ENCODE data around the gene FPR1.
"Not testable (repeated sequence)": the region's sequence is repeated elsewhere in the genome, so short reads cannot be mapped to it uniquely, and the experiment has no call there.

Gene FPR1

GRCh38 chr19:51779181-51779580 is 27.5 kb upstream of the FPR1 start:
- no peak for DNase-seq (ENCODE audit: low read depth)

- no peak for DNase-seq (ENCODE audit: low read depth)
Measured at GRCh38 chr19:51777570-51778462, 26.1 kb upstream of the FPR1 start.

- DNase-seq (ENCODE audit: low read depth), result not testable (repeated sequence)
Measured at GRCh38 chr19:51776561-51776960, 24.9 kb upstream of the FPR1 start.

GRCh38 chr19:51772977-51773376 is 21.3 kb upstream of the FPR1 start:
- no peak for DNase-seq (ENCODE audit: low read depth)

GRCh38 chr19:51771376-51772130 is 19.9 kb upstream of the FPR1 start:
- no peak for DNase-seq (ENCODE audit: low read depth)

- DNase-seq (ENCODE audit: low read depth), result no peak
Measured at GRCh38 chr19:51766461-51766860, 14.8 kb upstream of the FPR1 start.

- DNase-seq (ENCODE audit: low read depth), result no peak
Measured at GRCh38 chr19:51765086-51765485, 13.4 kb upstream of the FPR1 start.

GRCh38 chr19:51761696-51762095 is 10.0 kb upstream of the FPR1 start:
- DNase-seq (ENCODE audit: low read depth), result no peak

GRCh38 chr19:51760697-51761356 is 9.1 kb upstream of the FPR1 start, which contains the start of gene FPR2:
Gene FPR2, plus strand, starts transcription at chr19:51761180. Its CDS starts 7,479 bp downstream, at chr19:51768659.
- no peak for DNase-seq (ENCODE audit: low read depth)

GRCh38 chr19:51755571-51755970 is 3.9 kb upstream of the FPR1 start:
- no peak for DNase-seq (ENCODE audit: low read depth)

GRCh38 chr19:51754770-51755169 is 3.1 kb upstream of the FPR1 start:
- no peak for DNase-seq (ENCODE audit: low read depth)

- DNase-seq (ENCODE audit: low read depth), result no peak
Measured at GRCh38 chr19:51754109-51754508, 2.4 kb upstream of the FPR1 start.

GRCh38 chr19:51750400-51751094 is 1.1 kb downstream of the FPR1 start:
- no peak for DNase-seq (ENCODE audit: low read depth)

GRCh38 chr19:51749979-51750378 is 1.7 kb downstream of the FPR1 start:
- no peak for DNase-seq (ENCODE audit: low read depth)

- DNase-seq (ENCODE audit: low read depth), result no peak
Measured at GRCh38 chr19:51746731-51747130, 4.9 kb downstream of the FPR1 start.

- DNase-seq (ENCODE audit: low read depth), result no peak
Measured at GRCh38 chr19:51743405-51743804, 8.3 kb downstream of the FPR1 start.

GRCh38 chr19:51742789-51743188 is 8.9 kb downstream of the FPR1 start:
- DNase-seq (ENCODE audit: low read depth), result no peak

- DNase-seq (ENCODE audit: low read depth), result no peak
Measured at GRCh38 chr19:51740356-51740755, 11.3 kb downstream of the FPR1 start.

GRCh38 chr19:51739466-51740213 is 12.0 kb downstream of the FPR1 start:
- no peak for DNase-seq (ENCODE audit: low read depth)

- not testable (repeated sequence) for DNase-seq (ENCODE audit: low read depth)
Measured at GRCh38 chr19:51738523-51738922, 13.2 kb downstream of the FPR1 start.

GRCh38 chr19:51737924-51738323 is 13.8 kb downstream of the FPR1 start:
- no peak for DNase-seq (ENCODE audit: low read depth)

Data from activated gamma-delta T cell treated with anti-CD3 and anti-CD28 coated beads, Interleukin-2, amount 50 U/mL, for 16 hours (primary cell).